GM10847 (cell line): ENCODE data around the gene ZXDA.
"Not testable (repeated sequence)": the region's sequence is repeated elsewhere in the genome, so short reads cannot be mapped to it uniquely, and the experiment has no call there.

ENCODE experiments used
- POLR2A ChIP-seq: IDR thresholded peaks from 2 replicates; pipeline ENCODE4 v1.6.1; 2011; ENCODE audit not compliant: insufficient read length; ENCODE audit errors: extremely low read depth

Gene ZXDA, protein sequence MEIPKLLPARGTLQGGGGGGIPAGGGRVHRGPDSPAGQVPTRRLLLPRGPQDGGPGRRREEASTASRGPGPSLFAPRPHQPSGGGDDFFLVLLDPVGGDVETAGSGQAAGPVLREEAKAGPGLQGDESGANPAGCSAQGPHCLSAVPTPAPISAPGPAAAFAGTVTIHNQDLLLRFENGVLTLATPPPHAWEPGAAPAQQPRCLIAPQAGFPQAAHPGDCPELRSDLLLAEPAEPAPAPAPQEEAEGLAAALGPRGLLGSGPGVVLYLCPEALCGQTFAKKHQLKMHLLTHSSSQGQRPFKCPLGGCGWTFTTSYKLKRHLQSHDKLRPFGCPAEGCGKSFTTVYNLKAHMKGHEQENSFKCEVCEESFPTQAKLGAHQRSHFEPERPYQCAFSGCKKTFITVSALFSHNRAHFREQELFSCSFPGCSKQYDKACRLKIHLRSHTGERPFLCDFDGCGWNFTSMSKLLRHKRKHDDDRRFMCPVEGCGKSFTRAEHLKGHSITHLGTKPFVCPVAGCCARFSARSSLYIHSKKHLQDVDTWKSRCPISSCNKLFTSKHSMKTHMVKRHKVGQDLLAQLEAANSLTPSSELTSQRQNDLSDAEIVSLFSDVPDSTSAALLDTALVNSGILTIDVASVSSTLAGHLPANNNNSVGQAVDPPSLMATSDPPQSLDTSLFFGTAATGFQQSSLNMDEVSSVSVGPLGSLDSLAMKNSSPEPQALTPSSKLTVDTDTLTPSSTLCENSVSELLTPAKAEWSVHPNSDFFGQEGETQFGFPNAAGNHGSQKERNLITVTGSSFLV

DNA sequence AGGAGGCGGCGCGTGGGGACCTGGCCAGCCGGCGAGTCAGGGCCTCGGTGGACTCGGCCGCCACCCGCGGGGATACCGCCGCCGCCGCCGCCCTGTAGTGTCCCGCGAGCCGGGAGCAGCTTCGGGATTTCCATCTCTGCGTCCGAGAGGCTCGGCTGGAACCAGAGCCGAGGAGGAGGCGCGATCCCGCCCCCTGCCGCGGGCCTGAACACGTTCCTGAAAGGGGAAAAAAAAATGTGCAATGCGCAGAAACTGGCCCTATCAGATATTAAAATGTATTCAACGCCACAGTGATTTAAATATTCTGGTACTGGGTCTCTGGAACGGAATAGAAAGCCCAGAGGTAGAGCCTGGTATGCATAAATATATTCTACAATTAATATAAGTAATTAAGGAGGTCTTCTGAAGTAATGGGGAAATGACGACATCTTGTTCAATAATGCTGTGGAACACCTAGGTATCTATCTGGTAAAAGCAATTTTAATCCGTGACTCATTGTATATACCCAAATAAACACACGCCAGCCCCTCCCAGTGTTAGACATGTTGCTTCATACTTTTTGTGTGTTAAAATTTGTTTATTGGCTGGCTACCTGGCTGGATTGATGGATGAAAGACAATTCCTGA, at the start of gene ZXDA:
ZXDA (minus strand) TSS at position 172 of the 626 bp plus-strand sequence; CDS start at position 134, 38 bp downstream.
- TF ChIP-seq POLR2A = not testable (repeated sequence)

DNA sequence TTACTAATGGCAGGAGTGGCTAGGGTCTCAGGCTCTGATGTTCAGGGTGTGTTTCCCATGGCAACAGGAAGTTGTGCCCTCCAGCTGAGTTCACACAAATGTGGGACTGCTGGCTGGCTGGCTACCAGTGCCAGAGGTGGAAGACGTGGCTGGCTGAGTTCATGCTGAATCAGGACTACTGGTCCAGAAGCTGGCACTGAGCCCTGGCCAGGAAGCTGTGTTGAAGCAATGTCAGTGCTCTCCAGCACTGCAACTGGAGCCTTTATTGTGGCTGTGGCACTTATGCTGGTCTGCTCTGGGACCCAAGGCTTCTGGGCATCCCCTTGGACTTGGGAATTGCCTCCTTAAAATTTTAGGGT, 42.0 kb upstream of the ZXDA start:
- TF ChIP-seq POLR2A = no peak

DNA sequence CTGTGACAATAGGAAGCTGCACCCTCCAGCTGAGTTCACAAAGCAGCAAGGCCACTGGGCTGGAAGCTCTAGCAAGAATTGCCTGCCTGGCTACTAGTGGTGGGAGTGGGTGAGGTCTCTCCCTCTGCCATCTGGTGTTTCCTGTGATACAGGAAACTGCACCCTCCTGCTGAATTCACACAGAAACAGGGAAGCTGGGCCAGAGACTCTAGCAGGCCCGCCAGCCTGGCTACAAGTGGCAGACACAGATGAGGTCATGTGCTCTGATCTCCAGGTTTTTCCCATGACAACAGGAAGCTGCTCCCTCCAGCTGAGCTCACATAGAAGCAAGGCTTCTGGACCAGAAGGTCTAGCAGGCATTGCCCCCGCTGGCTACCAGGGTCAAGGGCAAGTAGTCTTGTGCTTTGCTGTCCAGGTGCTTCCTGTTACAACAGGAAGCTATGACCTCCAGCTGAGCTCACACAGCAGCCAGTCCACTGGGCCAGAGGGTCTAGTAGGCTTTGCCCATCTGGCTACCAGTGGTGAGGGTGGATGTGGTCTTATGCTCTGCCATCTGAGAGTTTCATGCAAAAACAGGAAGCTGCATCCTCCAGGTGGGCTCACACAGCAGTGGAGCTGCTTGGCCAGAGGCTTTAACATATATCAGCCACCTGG, 41.5 kb upstream of the ZXDA start:
- TF ChIP-seq POLR2A = no peak

DNA sequence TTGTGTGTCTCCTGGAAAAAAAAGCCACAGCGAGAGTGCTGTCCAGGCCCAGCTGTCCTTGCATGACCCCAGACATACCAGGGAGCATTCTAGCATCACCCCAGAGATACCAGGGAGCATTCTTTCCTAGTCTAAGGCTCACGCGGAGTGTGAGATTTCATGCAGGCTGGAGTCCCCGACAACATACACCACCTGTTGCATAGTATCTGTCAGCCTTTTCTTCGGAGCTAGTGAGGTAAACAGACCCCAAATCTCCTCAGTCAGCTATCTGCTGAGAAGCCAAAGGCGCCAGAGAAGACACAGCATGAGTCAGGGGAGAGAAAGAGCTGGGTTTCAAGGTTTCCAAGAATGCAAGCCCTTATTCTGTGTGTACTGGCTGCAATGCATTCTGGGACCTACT, 23.1 kb upstream of the ZXDA start:
- no peak for TF ChIP-seq POLR2A

DNA sequence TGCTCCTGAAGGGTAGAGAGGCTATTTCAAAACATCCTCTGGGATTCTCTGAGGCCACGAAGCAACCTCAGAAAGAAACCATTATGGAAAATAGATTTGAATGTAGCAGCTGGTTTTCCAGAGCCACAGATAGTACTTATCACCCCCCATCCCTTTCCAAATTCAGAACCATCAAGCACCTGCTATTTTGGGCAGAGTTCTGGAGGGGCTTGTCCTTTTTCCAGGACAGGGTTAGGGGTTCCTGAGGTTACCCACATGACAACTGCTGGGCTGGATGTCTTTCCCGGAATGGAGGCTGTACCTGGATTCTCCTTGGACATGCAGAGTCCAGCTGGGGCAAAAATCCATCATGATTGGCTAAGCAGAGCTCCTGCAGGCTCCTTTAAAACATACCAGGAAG, 22.0 kb upstream of the ZXDA start:
- TF ChIP-seq POLR2A = no peak

DNA sequence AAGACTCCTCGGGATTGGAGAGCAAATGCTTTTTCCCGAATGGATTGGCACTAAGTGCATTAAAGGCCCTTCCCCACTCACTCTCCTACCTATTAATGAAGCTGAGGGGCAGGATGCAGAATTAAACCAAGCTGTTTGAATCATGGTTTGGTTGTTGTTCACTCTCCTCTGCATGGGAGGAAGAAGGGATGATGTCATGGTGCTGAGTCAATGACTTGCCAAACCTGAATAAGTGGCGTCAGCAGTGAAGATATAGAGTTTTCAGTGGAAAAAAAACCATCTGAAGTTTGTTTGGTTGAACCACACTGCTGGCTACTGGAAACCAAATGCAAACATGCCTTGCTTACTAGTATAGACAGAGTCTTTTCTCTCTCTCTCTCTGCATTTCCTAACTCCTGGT, 19.8 kb upstream of the ZXDA start:
- TF ChIP-seq POLR2A = no peak

DNA sequence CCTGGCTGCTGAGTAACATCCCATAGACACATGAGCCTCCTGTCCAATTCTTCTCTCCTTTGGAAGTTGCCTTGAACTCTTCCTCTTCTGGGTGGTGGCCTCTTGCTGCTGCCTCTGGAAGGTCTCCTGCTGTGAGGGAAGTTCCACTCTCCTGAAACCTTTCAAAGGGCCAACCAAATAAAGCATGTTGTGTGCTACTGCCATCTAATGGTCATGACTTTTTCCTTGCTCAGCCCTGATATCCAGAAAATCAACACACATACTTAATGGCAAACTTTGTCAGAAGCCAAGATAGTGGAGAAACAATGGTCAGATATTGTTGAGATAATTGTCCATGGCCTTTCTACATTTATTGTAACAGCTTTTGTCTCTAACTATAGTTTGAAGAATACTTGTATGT, 19.1 kb upstream of the ZXDA start:
- no peak for TF ChIP-seq POLR2A

DNA sequence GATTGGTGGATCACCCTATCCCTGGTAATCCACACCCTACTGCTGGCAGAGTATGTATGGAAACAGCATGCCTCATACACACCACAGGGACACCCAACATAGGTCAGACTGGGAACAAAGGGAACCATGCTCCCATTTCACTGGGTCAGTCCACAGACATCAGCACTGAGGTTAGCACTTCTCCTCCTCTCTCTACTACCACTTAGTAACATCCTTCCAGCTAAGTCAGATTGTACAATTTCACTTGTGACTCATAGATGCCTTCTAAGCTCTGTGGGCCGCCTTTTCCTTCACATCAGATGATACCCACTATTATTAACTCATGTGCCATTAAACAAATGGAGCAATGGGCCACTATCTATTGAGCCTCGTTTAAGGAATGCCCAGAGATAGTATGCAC, 15.5 kb upstream of the ZXDA start:
- TF ChIP-seq POLR2A = no peak

DNA sequence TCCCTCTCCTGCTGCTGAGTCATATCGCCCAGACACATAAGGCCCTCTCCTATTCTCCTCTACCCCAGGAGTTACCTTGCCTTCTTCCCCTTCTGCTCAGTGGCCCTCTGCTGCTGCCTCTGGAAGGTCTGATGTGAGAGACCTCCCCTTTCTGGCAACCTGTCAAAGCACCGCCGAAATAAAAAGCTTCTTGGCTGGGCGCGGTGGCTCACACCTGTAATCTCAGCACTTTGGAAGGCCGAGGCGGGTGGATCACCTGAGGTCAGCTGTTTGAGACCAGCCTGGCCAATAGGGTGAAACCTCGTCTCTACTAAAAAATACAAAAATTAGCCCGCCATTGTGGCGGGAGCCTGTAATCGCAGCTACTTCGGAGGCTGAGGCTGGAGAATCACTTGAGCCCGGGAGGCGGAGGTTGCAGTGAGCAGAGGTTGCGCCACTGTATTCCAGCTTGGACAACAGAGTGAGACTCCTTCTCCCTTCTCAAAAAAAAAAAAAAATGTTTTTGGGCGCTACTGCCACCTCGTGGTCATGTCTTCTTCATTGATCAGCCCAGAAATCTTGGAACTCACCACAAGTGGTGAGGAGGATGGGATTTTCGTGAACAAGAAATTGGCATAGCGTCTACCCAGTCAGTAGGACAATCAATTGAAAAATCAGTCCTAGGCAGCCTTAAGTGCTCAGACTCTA, 8.6 kb upstream of the ZXDA start:
- no peak for TF ChIP-seq POLR2A

DNA sequence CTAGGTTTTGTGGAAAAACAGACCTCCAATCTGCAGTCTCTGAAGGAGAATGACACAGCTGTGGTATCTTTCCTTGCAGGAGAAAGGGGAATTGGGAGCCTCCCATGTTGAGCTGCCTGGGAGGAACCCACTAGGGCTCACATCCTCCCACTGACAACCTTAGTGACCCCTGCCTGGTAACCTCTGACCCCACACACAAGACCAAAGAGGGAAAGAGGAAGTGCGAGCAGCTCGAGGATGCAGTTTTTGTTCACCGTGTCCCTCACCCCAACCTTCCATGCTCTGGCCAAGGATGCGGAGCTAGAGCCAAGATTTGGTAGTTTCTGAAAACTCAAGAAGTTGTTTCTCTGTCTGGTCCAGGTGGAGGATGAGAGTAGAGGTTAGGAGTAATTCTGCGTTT, 5.4 kb upstream of the ZXDA start:
- no peak for TF ChIP-seq POLR2A

DNA sequence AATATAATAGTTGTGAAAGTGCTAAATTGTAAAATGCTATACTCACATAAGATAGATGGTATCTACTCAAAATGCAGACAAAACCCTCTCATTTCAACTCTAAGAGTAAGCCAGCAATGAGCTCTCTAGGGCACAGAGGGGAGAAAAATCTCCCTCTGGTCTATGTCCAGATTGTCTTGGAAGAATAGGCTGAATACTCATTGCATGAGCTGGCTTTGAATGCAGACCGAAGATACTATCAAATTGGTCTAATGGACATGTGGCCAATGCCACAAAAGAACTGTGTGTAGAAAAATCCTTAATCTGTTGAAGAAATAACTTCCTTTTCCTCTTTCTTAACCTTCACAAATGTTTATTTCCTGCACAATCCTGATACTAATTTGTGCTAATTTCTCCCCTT, 3.5 kb downstream of the ZXDA start:
- no peak for TF ChIP-seq POLR2A

DNA sequence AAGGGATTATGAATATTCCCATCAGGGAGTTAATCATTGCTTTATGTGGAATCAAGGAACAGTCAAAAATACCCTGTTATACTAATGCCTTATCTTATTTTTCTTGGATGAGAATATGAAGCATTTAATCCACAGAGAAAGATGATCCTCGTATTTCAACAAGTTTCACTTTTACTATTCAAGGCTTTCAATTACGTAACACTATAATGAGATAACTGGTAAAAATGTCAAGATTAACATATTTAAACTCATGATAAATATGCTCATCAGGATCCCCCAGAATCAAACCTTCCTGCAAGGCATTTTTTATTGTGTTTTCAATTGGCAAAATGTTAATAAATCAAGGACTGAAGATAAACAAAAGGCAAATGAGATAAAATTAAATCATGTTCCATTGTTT, 5.1 kb downstream of the ZXDA start:
- no peak for TF ChIP-seq POLR2A

DNA sequence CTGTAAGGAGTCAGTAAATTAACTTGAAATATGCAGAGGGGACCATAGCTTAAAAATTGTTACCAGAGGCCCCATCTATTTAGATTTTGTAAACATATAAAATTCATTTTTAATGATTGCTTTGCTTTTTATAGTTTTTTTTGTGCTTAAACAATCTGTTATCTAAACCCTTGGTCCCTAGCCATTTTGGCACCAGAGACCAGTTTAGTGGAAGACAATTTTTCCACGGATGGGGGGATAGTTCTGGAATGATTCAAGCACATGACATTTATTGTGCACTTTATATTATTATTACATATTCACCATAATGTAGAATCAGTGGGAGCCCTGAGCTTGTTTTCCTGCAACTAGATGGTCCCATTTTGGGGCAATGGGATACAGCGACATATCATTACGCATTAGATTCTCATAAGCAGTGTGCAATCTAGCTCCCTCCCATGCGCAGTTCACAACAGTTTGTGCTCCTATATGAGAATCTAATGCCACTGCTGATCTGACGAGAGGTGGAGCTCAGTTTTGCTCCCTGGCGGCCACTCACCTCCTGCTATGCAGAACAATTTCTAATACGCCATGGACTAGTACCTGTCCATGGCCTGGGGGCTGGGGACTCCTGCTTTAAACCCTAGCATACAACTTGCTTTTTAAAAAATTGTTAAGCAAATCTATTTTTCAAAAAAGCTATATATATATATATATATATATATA, 5.9 kb downstream of the ZXDA start:
- no peak for TF ChIP-seq POLR2A

DNA sequence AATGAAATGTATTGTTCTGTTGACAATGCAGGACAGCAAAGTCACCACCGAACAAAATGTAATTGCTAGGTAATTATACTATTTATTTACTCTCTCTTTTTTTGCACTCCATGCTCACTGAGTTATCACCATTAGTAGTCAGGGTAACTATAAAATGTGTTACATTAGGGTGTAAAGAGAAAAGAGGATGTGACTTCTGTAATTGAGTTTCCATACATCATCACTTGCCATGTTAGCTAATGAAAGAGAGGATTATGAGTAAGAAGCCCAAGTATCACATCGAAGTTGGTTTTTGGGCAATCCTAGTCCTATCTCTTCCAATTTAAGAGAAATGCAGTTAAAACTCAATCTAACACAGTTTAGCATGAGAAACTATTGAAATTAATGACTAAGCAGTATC, 7.6 kb downstream of the ZXDA start:
- TF ChIP-seq POLR2A = no peak
